Esophagus muscularis mucosa (tissue), 4 donors: ENCODE data around the gene DTNBP1. TPM values are rescaled to one million over a fixed set of nuclear protein-coding genes. Genes with fewer than 3 reads are reported as not detected.
A peak's percentile ranks its signal among the peaks of the same experiment; 100 is the strongest.

Experiments
- DNase-seq: peaks from one replicate; pipeline ENCODE4 v3.0.0-alpha.2; 2017; ENCODE audit errors: extremely low spot score
- H3K27ac ChIP-seq, 4 donors: fragments of 200-600 bp; sonication (generic); replicated peaks in 1 of 4; 1 replicate in 3 of 4; 2 replicates in 1 of 4; pipeline ENCODE4 v1.5.1; 2016 to 2019; ENCODE audit warnings: mild to moderate bottlenecking in 1 of 4
- H3K27me3 ChIP-seq, 4 donors: fragments of 200-600 bp; sonication (generic); one replicate each; pipeline versions ENCODE4 v1.5.1 to v1.6.0; 2016 to 2019
- H3K36me3 ChIP-seq, 4 donors: fragments of 200-600 bp; sonication (generic); one replicate each; pipeline ENCODE4 v1.5.1; 2016 to 2019
- H3K4me1 ChIP-seq, 4 donors: fragments of 200-600 bp; sonication (generic); one replicate each; pipeline ENCODE4 v1.5.1; 2016 to 2019
- H3K4me3 ChIP-seq, 4 donors: fragments of 200-600 bp; sonication (generic); 1 replicate in 2 of 4; 2 replicates in 2 of 4; pipeline ENCODE4 v1.5.1; 2016 to 2019; ENCODE audit warnings: mild to moderate bottlenecking in 4 of 4, moderate library complexity in 1 of 4
- H3K9me3 ChIP-seq, 4 donors: fragments of 200-600 bp; sonication (generic); 1 replicate in 3 of 4; 2 replicates in 1 of 4; pipeline ENCODE4 v1.5.1; 2016 to 2019
- EP300 ChIP-seq: sonication (generic); formaldehyde crosslinking; IDR thresholded peaks from one replicate; pipeline ENCODE4 v1.6.1; 2017; ENCODE audit warnings: antibody characterized with exemption
- POLR2A ChIP-seq: fragments of 450-650 bp; IDR thresholded peaks from one replicate; pipeline ENCODE4 v1.6.1; 2017; ENCODE audit warnings: antibody characterized with exemption, moderate library complexity, mild to moderate bottlenecking, low read depth
- POLR2AphosphoS5 ChIP-seq, 2 donors: sonication (generic); formaldehyde crosslinking; IDR thresholded peaks; one replicate each; pipeline ENCODE4 v1.6.1; 2017; ENCODE audit warnings: antibody characterized with exemption in 2 of 2
- WGBS: methylation state at CpG from one replicate; pipeline ENCODE4 v1.1.5; 2018; 5-methylcytosine and 5-hydroxymethylcytosine counted together
- intact Hi-C: fragments of 100-400 bp; cut with DNase I; formaldehyde crosslinking; loops from one replicate; pipeline ENCODE4 v1.15.1; 2023
- total RNA-seq, 4 donors: library from RNA; depleted of rRNA; stranded (reverse); fragments of >200 nt; gene quantifications; one replicate each; pipeline versions ENCODE4 v1.1.0 to v1.2.1, GENCODE V29; 2016
- TF ChIP-seq, protein P1 (sequence below), 3 experiments: fragments of 200-600 bp in 2 of 3; fragments of 450-650 bp in 1 of 3; sonication (generic) in 2 of 3; IDR thresholded peaks; one replicate each; pipeline ENCODE4 v1.5.1; 2017 to 2019; ENCODE audit warnings: antibody characterized with exemption in 3 of 3, mild to moderate bottlenecking in 2 of 3, moderate library complexity in 1 of 3

Gene DTNBP1
- total RNA-seq, 4 donors from 2014 or later, result 18.3 to 26.8 (median 25.4) TPM

DNA sequence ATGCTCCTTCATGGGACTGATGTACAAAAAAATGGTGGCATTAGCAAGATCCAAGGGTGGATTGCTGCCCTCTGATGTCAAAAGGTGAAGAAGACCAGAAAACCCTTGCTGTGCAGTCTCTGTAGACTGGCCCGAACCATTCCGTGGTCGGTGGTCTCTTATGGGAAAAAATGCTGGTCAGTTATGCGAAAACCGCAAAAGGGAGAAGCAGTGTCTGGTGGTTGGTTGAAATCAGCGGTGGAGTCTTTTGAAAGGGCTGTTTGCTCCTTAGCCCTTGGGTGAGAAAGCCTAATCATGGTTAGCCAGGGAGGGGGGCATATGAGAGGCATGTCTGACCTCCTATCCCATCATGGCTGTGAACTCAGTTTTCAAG is 108.1 kb downstream of the DTNBP1 start:
- no peak for DNase-seq
- Histone ChIP-seq H3K4me3 (no peak overlapping the region), H3K27ac (no peak overlapping the region), H3K27me3 (no peaks in the 10 kb centered on the region), H3K9me3 (no peaks in the 10 kb centered on the region), H3K4me1 (peaks cover 14 to 32% (median 23%) of the 10 kb centered on the region in 4 donors), H3K36me3 (no peaks in the 10 kb centered on the region)
- WGBS, result 94% methylated on average over 6 of the region's 6 CpGs
- intact Hi-C loops, result no loop called here
- TF ChIP-seq POLR2AphosphoS5 (IDR thresholded peaks at IDR 0.05) (no peak), EP300 (no peak), POLR2A (no peak)
- TF ChIP-seq, protein P1, sequence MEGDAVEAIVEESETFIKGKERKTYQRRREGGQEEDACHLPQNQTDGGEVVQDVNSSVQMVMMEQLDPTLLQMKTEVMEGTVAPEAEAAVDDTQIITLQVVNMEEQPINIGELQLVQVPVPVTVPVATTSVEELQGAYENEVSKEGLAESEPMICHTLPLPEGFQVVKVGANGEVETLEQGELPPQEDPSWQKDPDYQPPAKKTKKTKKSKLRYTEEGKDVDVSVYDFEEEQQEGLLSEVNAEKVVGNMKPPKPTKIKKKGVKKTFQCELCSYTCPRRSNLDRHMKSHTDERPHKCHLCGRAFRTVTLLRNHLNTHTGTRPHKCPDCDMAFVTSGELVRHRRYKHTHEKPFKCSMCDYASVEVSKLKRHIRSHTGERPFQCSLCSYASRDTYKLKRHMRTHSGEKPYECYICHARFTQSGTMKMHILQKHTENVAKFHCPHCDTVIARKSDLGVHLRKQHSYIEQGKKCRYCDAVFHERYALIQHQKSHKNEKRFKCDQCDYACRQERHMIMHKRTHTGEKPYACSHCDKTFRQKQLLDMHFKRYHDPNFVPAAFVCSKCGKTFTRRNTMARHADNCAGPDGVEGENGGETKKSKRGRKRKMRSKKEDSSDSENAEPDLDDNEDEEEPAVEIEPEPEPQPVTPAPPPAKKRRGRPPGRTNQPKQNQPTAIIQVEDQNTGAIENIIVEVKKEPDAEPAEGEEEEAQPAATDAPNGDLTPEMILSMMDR (IDR thresholded peaks at IDR 0.05), result no peak

DNA sequence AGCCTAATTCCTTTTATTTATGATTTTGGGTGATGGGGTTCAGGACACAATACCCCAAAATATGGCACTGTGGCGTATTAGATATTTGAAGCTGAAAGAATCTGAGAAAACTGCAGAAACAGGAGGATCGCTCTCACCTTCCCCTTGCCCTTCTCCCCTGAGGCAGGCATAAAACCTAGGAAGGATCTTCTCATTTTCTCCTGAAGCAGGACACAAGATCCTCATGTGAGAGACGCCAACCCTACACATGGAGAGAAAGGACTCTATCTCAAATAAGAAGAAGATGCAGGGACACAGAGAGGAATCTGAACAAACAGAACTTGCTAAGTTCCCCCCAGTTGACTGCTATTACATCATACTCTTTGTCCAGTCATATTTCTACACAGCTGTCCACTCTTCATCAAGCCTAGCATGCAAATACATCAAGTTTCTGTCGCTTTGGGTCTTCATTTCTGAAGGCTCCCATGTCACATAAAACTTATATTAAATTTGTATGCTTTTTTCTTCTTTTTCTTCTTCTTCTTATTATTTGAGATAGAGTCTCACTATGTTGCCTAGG is 109.0 kb downstream of the DTNBP1 start:
- Histone ChIP-seq H3K4me1 (peaks cover 14 to 32% (median 23%) of the 10 kb centered on the region in 4 donors), H3K27ac (no peak overlapping the region), H3K4me3 (no peak overlapping the region), H3K9me3 (no peaks in the 10 kb centered on the region), H3K27me3 (no peaks in the 10 kb centered on the region), H3K36me3 (no peaks in the 10 kb centered on the region)
- intact Hi-C loops, result no loop called here
- TF ChIP-seq POLR2A (no peak), EP300 (no peak), POLR2AphosphoS5 (IDR thresholded peaks at IDR 0.05) (no peak)
- TF ChIP-seq, protein P1 (IDR thresholded peaks at IDR 0.05), result no peak
- WGBS, result 96% methylated on average over 4 of the region's 4 CpGs
- no peak for DNase-seq

- Histone ChIP-seq H3K4me1 (peaks cover 14 to 32% (median 23%) of the 10 kb centered on the region in 4 donors), H3K27me3 (no peaks in the 10 kb centered on the region), H3K36me3 (no peaks in the 10 kb centered on the region), H3K27ac (no peak overlapping the region), H3K9me3 (no peaks in the 10 kb centered on the region), H3K4me3 (no peak overlapping the region)
- intact Hi-C loops, result no loop called here
- DNase-seq, result no peak
- TF ChIP-seq POLR2AphosphoS5 (IDR thresholded peaks at IDR 0.05), result no peak
- TF ChIP-seq, protein P1 (IDR thresholded peaks at IDR 0.05), result no peak
- no peak for TF ChIP-seq EP300
- no peak for TF ChIP-seq POLR2A
- 89% methylated on average over 2 of the region's 2 CpGs for WGBS
Measured at GRCh38 chr6:15553031-15553430, 109.8 kb downstream of the DTNBP1 start.

GRCh38 chr6:15551798-15552197 is 111.0 kb downstream of the DTNBP1 start:
- Histone ChIP-seq H3K4me3 (no peak overlapping the region), H3K27me3 (no peaks in the 10 kb centered on the region), H3K36me3 (no peaks in the 10 kb centered on the region), H3K4me1 (peaks cover 22 to 41% (median 25%) of the 10 kb centered on the region in 4 donors), H3K9me3 (no peaks in the 10 kb centered on the region), H3K27ac (peak overlapping the region in 1 of 4 donors; percentile 9)
- no peak for DNase-seq
- intact Hi-C loops, result no loop called here
- no peak for TF ChIP-seq EP300
- TF ChIP-seq POLR2AphosphoS5 (IDR thresholded peaks at IDR 0.05), result peak in 1 of 2 donors; percentile 37
- TF ChIP-seq, protein P1 (IDR thresholded peaks at IDR 0.05), result no peak
- no peak for TF ChIP-seq POLR2A
- 63% methylated on average over 5 of the region's 6 CpGs for WGBS

GRCh38 chr6:15551262-15551661 is 111.6 kb downstream of the DTNBP1 start:
- 90% methylated on average over 7 of the region's 7 CpGs for WGBS
- peaks cover 22 to 41% (median 26%) of the 10 kb centered on the region in 4 donors for H3K4me1 ChIP-seq

More at GRCh38 chr6:15551262-15551661, 111.6 kb downstream of the DTNBP1 start:
- no peak for TF ChIP-seq POLR2A
- TF ChIP-seq POLR2AphosphoS5 (IDR thresholded peaks at IDR 0.05), result no peak
- TF ChIP-seq, protein P1 (IDR thresholded peaks at IDR 0.05), result no peak
- TF ChIP-seq EP300, result no peak
- Histone ChIP-seq H3K4me3 (no peak overlapping the region), H3K27me3 (no peaks in the 10 kb centered on the region), H3K36me3 (no peaks in the 10 kb centered on the region), H3K27ac (no peak overlapping the region), H3K9me3 (no peaks in the 10 kb centered on the region)
- intact Hi-C loops, result no loop called here
- no peak for DNase-seq
